ENCODE measurements around the gene TET1. TPM values are rescaled to one million over a fixed set of nuclear protein-coding genes. Genes with fewer than 3 reads are reported as not detected.
"Not testable (repeated sequence)": the region's sequence is repeated elsewhere in the genome, so short reads cannot be mapped to it uniquely, and the experiment has no call there.

The TET1 gene
- total RNA-seq, 1 experiment from 2014 or later: 2.7 TPM

- Histone ChIP-seq H3K9ac (ENCODE audit: low read length) (no peak overlapping the region), H3K27me3 (ENCODE audit: insufficient read depth, low read length) (no peaks in the 10 kb centered on the region), H3K4me2 (ENCODE audit: low read length) (no peak overlapping the region), H3K36me3 (ENCODE audit: control insufficient read depth in 1 of 2, insufficient read depth in 2 of 2, low read length in 2 of 2) (no peaks in the 10 kb centered on the region), H3K9me3 (ENCODE audit: control insufficient read depth in 1 of 2, insufficient read depth in 1 of 2, low read depth in 1 of 2, low read length in 2 of 2) (no peaks in the 10 kb centered on the region), H3K27ac (ENCODE audit: low read depth, low read length) (no peak overlapping the region), H3K4me3 (replicated peaks in 1 of 2; ENCODE audit: low read depth in 1 of 2, low read length in 2 of 2) (no peak overlapping the region), H3K9me2 (ENCODE audit: insufficient read depth) (no peaks in the 10 kb centered on the region), H3K79me2 (ENCODE audit: insufficient read depth, low read length) (no peaks in the 10 kb centered on the region), H4K20me1 (ENCODE audit: insufficient read depth) (no peaks in the 10 kb centered on the region), H3K4me1 (ENCODE audit: control insufficient read depth in 1 of 2, insufficient read depth in 2 of 2, low read length in 2 of 2) (no peaks in the 10 kb centered on the region), H2AFZ (ENCODE audit: low read depth, low read length, poor library complexity, severe bottlenecking) (no peak overlapping the region)
- ChIA-PET RAD21 (ENCODE audit: low non-redundant PET in 1 of 2, low total read pairs in 2 of 2, uncharacterized antibody in 2 of 2, unreplicated experiment in 2 of 2) (no interaction called here), POLR2A (interaction anchor here (1.3 kb wide), 1 partner anchor 11 kb away, joined by 3 read pairs; no protein-coding TSS in a partner anchor), CTCF (no interaction called here)
- no peak for ATAC-seq
- no peak for DNase-seq (ENCODE audit: low read depth, low spot score)
- TF ChIP-seq TCF7L2 (IDR thresholded peaks at IDR 0.05; ENCODE audit: borderline replicate concordance, extremely low read depth, insufficient read depth, insufficient read length) (no peak), SP1 (IDR thresholded peaks at IDR 0.05; ENCODE audit: low read depth) (no peak), ZBTB33 (IDR thresholded peaks at IDR 0.05; ENCODE audit: extremely low read depth, insufficient replicate concordance, low read length) (no peak), CBX3 (IDR thresholded peaks at IDR 0.05; ENCODE audit: low read depth) (no peak), POLR2A (IDR thresholded peaks at IDR 0.05; ENCODE audit: borderline replicate concordance, extremely low read depth, insufficient read depth, insufficient read length) (no peak), ZNF274 (IDR thresholded peaks at IDR 0.05; ENCODE audit: low read depth, low read length) (no peak), ZFX (IDR thresholded peaks at IDR 0.05) (no peak), EZH2phosphoT487 (IDR thresholded peaks at IDR 0.05; ENCODE audit: borderline replicate concordance) (no peak), CTCF (IDR thresholded peaks at IDR 0.05 in 2 of 3, conservative IDR thresholded peaks at IDR 0.05 in 1 of 3; ENCODE audit: borderline replicate concordance in 1 of 3, insufficient read depth in 1 of 3, low read depth in 2 of 3, low read length in 2 of 3) (no peak)
- intact Hi-C loops (cut with micrococcal nuclease): no loop called here
- no TSS peak for BruUV-seq (replicated peaks)
These were observed 51.1 kb downstream of the TET1 start for GRCh38 chr10:68611227-68611626.

- H3K36me3 ChIP-seq (ENCODE audit: control insufficient read depth in 1 of 2, insufficient read depth in 2 of 2, low read length in 2 of 2); H2AFZ ChIP-seq (ENCODE audit: low read depth, low read length, poor library complexity, severe bottlenecking); POLR2A ChIA-PET; RAD21 ChIA-PET (ENCODE audit: low non-redundant PET in 1 of 2, low total read pairs in 2 of 2, uncharacterized antibody in 2 of 2, unreplicated experiment in 2 of 2); CTCF ChIA-PET; H3K9me2 ChIP-seq (ENCODE audit: insufficient read depth); ATAC-seq; H3K79me2 ChIP-seq (ENCODE audit: insufficient read depth, low read length); H4K20me1 ChIP-seq (ENCODE audit: insufficient read depth); H3K4me2 ChIP-seq (ENCODE audit: low read length); DNase-seq (ENCODE audit: low read depth, low spot score); BruUV-seq (replicated peaks); H3K9me3 ChIP-seq (ENCODE audit: control insufficient read depth in 1 of 2, insufficient read depth in 1 of 2, low read depth in 1 of 2, low read length in 2 of 2); H3K9ac ChIP-seq (ENCODE audit: low read length); H3K4me1 ChIP-seq (ENCODE audit: control insufficient read depth in 1 of 2, insufficient read depth in 2 of 2, low read length in 2 of 2); intact Hi-C loops (cut with micrococcal nuclease); H3K4me3 ChIP-seq (replicated peaks in 1 of 2; ENCODE audit: low read depth in 1 of 2, low read length in 2 of 2); H3K27ac ChIP-seq (ENCODE audit: low read depth, low read length); H3K27me3 ChIP-seq (ENCODE audit: insufficient read depth, low read length): not testable (repeated sequence)
These were observed 53.8 kb downstream of the TET1 start for GRCh38 chr10:68613974-68614373.

DNA sequence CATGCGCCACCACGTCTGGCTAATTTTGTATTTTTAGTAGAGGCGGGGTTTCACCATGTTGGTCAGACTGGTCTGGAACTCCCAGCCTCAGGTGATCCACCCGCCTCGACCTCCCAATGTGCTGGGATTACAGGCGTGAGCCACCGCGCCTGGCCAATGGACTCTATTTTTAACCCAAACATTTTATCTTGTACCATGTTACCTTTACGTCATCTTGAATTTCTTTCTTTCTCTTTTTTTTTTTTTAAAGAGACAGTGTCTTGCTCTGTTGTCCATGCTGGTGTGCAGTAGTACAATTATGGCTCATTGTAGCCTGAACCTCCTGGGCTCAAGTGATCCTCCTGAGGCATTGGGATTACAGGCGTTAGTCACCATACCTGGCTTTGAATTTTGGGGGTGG lies 57.6 kb downstream of the TET1 start:
- intact Hi-C loops (cut with micrococcal nuclease); POLR2A ChIA-PET; H2AFZ ChIP-seq (ENCODE audit: low read depth, low read length, poor library complexity, severe bottlenecking): not testable (repeated sequence)

More for the DNA sequence above, 57.6 kb downstream of the TET1 start:
- H3K9ac ChIP-seq (ENCODE audit: low read length); H3K4me1 ChIP-seq (ENCODE audit: control insufficient read depth in 1 of 2, insufficient read depth in 2 of 2, low read length in 2 of 2); H3K9me3 ChIP-seq (ENCODE audit: control insufficient read depth in 1 of 2, insufficient read depth in 1 of 2, low read depth in 1 of 2, low read length in 2 of 2); BruUV-seq (replicated peaks); CTCF ChIA-PET; RAD21 ChIA-PET (ENCODE audit: low non-redundant PET in 1 of 2, low total read pairs in 2 of 2, uncharacterized antibody in 2 of 2, unreplicated experiment in 2 of 2); H3K79me2 ChIP-seq (ENCODE audit: insufficient read depth, low read length); H3K27ac ChIP-seq (ENCODE audit: low read depth, low read length); H3K4me3 ChIP-seq (replicated peaks in 1 of 2; ENCODE audit: low read depth in 1 of 2, low read length in 2 of 2); ATAC-seq; H3K4me2 ChIP-seq (ENCODE audit: low read length); H3K36me3 ChIP-seq (ENCODE audit: control insufficient read depth in 1 of 2, insufficient read depth in 2 of 2, low read length in 2 of 2); DNase-seq (ENCODE audit: low read depth, low spot score); H3K9me2 ChIP-seq (ENCODE audit: insufficient read depth); H3K27me3 ChIP-seq (ENCODE audit: insufficient read depth, low read length); H4K20me1 ChIP-seq (ENCODE audit: insufficient read depth): not testable (repeated sequence)

Measured in HCT116 (cell line).